Fibroblast of skin of left quadriceps (primary cell): ENCODE data around the gene MS4A4E.
"Not testable (repeated sequence)": the region's sequence is repeated elsewhere in the genome, so short reads cannot be mapped to it uniquely, and the experiment has no call there.

ENCODE experiments used
- DNase-seq, 2 experiments: peaks; one replicate each; pipeline ENCODE4 v3.0.0-alpha.2; 2013; ENCODE audit warnings: low read depth in 2 of 2

Gene MS4A4E

GRCh38 chr11:60221692-60222091 is 21.2 kb downstream of the MS4A4E start:
- no peak for DNase-seq

DNA sequence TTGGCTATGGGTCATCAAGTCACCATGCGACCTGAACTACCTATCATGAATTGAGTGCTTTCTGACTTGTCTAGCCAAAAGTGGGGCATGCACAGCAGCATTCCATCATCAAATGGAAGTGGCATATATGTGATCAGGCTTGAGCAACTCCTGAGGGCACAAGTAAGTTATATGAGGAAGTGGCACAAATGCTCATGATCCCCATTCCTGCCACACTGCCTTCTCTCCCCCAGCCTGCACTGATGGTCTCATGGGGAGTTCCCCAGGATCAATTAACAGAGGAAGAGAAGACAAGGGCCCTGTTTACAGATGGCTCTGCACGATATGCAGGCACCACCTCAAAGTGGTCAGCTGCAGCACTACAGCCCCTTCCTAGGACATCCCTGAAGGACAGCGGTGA is 21.8 kb downstream of the MS4A4E start:
- DNase-seq: no peak

GRCh38 chr11:60214386-60214785 is 28.6 kb downstream of the MS4A4E start:
- no peak for DNase-seq

DNA sequence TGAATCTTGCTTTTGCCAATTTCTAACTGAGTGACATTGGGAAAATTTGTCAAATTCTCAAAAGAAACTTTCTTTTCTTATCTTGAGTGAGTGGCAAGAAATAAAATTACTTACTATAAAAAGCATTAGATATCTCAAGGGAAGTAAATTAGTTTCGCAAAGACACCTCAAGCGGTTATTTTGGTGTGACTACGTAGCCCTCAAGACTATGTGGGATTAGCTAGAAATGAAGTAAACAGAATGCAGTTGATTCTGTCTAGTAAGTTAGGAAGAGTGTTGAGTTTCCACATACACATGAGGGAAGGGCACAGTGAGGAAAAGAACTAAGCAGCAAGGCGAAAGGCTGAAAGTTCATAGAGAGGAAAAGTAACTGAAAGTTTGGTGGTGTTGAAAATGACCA is 31.7 kb downstream of the MS4A4E start:
- no peak for DNase-seq

DNA sequence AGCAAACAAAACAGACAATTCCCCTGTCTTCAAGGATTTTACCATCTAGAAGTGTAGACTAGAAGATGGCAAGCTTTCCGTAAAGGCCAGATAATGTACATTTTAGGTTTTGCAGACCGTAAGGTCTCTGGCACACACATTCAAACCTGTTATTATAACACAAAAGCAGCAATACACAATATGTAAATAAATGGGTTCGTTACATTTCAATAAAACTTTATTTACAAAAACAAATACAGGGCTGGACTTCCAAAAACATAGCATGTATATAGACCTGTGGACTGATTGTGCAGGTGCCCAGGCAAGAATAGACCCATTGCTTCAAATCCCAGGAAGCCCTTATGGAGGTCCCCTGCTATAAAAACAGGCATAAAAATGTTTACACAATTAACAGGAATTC is 33.0 kb downstream of the MS4A4E start:
- no peak for DNase-seq

DNA sequence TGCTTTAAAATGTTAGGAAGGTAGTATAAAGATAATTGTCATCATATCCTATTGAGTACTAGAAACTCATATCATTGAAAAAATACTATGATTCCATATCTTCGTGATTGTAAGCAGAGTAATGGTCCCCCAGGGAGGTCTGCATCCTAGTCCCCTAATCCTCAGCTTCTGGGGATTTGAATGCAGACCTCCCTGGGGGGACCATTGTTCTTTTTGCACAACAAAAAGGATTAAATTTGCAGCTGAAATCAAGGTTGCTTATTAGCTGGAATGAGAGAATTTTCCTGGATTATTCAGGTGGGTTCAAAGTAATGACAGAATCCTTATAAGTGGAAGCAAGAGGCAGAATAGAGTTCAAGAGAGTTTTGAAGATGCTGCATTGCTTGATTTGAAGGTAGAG is 34.0 kb downstream of the MS4A4E start:
- no peak for DNase-seq

DNA sequence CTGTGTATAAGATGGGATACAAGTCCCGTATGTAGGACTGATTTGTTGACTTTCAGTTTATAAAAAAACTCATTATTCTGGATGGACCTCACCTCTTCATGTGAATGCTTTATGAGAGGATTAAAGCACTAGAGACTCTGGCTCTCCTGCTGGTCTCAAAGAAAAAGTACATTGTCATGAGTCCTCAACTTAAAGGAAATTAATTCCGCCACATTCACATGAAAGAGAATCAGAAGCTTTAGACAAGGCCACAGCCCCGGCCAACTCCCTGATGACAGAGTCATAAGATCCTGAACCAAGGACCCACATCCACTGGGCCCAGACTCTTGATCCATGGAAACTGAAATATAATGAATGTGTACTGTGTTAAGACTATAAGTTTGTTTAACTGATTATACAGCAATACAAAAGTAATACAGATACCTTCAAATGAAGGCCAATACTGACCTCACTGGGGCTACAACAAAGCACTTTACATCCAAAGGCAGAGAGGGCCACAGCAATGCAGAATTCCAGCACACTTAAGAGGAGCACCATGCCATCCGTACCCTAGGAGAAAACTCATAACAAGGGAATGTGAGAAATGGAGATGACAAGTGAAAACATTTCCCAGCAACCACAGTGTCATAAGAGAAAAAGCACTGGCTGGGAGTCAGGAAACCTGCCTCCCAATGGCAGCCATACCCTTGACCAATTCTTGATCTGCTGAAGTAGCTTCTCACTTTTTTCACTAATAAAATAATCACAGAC is 34.6 kb downstream of the MS4A4E start:
- no peak for DNase-seq

GRCh38 chr11:60206616-60207015 is 36.3 kb downstream of the MS4A4E start:
- no peak for DNase-seq

GRCh38 chr11:60204922-60205321 is 38.0 kb downstream of the MS4A4E start:
- no peak for DNase-seq

GRCh38 chr11:60201334-60201733 is 41.6 kb downstream of the MS4A4E start:
- not testable (repeated sequence) for DNase-seq

DNA sequence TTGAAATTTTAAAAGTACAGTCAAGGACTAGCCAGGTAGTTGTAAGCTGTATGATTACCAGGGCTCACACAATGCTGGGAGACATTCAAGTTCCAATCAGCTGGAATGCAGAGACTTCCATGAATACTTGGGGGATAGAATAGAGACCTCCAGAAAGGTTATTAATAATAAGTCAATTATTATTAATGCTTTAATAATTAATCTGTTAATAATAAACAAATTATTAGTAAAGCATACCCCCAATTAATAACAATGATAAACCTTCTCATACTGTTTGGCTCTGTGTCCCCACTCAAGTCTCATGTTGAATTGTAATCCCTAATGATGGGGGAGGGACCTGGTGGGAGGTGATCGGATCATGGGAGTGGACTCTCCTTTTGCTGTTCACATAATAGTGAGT is 45.5 kb downstream of the MS4A4E start:
- DNase-seq: no peak

GRCh38 chr11:60195923-60196368 is 47.0 kb downstream of the MS4A4E start:
- no peak for DNase-seq

- DNase-seq: no peak
Measured at GRCh38 chr11:60194511-60194910, 48.4 kb downstream of the MS4A4E start.

DNA sequence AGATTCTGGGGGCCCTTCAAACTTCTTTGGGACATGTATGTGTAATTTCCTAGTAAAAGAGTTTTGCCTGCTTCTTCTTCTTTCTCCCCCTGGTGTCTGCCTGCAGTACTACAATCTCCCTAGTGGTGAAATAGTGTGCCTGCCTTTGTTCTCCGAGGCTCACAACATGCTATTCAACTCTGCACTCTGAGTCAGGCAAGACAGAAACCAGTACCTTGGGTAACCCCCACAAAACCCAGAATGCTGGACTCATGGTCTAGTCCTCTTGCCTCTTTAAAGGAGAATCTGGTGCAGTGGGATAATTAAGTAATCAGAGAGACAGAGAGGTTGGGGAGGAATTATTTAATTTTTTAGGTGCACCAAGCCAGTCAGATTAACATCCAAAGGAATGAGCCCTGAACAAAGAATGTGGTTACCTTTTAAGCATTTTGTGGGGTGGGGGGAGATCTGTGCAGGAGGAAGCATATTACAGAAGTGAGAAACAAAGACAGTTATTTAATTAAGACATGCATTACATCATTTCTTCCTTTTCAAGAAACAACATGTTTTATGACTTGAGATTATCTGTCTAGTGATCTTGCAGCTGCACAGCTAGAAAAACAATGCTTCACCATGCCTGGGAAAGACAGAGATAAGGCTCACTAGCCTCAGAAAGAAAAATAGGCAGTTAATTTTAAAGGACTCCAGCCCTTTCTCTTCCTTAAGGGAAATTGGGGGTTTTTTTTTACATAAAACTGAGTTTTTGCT is 49.1 kb downstream of the MS4A4E start:
- no peak for DNase-seq

DNA sequence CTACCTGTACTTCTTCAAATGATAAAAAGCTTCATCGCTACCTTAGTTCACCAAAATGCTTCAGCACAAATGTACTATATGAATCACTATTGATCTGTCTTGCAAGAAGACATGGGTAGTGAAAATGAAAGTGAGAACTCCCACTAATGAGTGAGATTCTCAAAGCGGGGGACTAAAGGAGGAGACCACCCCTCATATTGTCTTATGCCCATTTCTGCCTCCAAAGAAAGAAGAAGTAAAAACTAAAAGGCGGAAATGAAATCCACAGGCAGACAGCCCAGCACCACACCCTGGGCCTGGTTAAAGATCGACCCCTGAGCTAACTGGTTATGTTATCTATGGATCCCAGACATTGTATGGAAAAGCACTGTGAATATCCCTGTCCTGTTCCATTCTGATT is 50.4 kb downstream of the MS4A4E start:
- not testable (repeated sequence) for DNase-seq

DNA sequence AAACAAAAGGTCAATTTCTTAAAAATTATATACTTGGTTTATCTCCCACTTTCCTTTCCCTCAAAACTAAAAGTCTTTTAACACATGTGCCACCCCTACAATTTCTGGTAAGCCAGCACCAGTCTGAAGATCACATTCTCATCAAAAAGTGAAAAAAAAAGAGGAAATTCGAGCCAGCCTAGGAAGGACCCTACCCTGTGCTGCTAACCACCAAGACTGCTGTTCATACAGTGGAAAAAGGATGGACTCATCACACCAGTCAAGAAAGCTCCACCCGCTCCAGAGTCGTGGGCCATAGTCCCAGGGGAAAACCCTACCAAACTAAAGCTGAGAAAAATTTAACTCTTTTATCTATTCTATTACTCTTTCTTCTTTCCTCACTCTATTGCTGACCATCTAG is 54.5 kb downstream of the MS4A4E start:
- DNase-seq: not testable (repeated sequence)

- not testable (repeated sequence) for DNase-seq
Measured at GRCh38 chr11:60186128-60186527, 56.8 kb downstream of the MS4A4E start.

DNA sequence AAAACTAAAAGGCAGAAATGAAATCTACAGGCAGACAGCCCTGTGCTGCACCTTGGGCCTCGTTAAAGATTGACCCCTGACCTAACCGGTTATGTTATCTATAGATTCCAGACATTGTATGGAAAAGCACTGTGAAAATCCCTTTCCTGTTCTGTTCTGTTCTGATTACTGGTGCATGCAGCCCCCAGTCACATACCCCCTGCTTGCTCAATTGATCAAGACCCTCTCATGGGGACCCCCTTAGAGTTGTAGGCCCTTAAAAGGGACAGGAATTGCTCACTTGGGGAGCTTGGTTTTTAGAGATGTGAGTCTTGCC is 57.5 kb downstream of the MS4A4E start:
- DNase-seq: not testable (repeated sequence)

GRCh38 chr11:60184824-60185511 is 58.0 kb downstream of the MS4A4E start:
- DNase-seq: no peak

GRCh38 chr11:60183591-60184205 is 59.2 kb downstream of the MS4A4E start:
- DNase-seq: no peak

DNA sequence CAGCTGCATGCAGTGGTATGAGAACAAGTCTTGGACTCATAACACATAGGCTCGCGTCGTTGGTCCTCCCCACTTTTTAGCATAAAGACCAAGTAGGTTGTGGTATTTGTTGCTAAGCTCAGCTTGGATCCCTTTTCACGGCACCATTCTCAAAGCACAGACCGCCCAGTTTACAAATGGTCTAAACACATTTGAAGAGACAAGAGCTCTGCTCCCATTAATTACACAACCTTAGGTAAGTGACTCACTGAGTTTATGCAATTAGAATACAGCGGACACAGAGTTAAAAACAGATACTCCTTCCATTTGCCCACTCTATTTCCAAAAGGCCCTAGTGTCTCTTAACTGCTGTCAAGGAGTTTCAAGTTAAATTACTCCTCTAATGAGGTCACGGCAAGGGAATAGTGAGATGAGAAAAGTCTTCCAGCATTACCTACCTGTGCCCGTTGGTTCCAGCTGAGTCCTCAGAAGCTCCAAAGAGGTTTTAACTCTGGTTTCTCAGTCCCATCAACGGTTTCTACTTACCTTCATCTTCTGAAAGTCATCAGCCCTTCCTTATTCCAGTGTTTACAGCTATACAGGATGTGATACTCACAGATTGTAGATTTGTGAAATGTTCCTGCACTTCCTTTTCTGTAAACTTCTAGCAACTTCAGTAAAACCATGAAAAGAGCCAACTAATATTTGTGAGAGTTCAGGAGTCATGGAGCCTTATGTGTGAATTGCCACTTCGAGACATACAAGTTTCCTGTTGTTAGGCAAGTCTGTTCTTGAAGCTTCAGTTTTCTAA is 60.2 kb downstream of the MS4A4E start, which contains the start of gene MS4A6A:
Gene MS4A6A (minus strand): TSS at position 543 of the 790 bp plus-strand sequence. CDS start 1,356 bp downstream, outside the sequence.
- no peak for DNase-seq
